ENCODE results near the gene RTTN.
"Not testable (repeated sequence)": the region's sequence is repeated elsewhere in the genome, so short reads cannot be mapped to it uniquely, and the experiment has no call there.

Gene RTTN

GRCh38 chr18:70205421-70206397, at the start of gene RTTN:
TSS of gene RTTN (minus strand) at chr18:70205687. CDS start at chr18:70205658, 29 bp downstream.
- DNase-seq = peak; percentile 95

DNA sequence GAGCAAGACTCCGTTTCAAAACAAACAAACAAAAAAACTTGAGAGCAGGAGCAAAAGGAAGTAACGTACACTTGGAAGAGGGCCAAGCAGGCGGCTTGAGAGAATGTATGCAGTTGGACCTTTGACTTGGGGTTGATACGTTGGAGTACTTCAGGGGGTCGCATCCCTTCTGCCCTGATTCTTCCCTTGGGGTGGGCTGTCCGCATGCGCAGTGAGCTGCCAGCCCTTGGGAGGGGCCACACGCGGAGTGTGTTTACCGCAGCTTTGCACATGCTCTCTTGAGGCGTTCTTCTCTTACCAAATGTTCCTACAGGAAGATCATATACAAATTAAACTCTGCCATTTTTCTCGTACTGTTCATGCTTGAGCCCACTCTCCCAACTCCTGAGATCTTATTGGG, 45.3 kb upstream of the RTTN start:
- no peak for DNase-seq

DNA sequence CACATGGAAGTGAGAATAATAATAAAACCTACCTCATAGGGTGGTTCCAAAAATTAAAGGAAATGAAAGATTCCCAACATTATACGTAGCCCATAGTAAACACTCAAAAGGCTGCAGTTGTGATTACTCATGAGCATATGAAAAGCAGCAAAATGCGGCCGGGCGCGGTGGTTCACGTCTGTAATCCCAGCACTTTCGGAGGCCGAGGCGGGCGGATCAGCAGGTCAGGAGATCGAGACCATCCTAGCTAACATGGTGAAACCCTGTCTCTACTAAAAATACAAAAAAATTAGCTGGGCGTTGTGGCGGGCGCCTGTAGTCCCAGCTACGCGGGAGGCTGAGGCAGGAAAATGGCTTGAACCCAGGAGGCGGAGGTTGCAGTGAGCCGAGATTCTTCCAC, 44.4 kb upstream of the RTTN start:
- not testable (repeated sequence) for DNase-seq

GRCh38 chr18:70249118-70249517, 43.6 kb upstream of the RTTN start:
- DNase-seq = no peak

- no peak for DNase-seq
Measured at GRCh38 chr18:70246061-70246466, 40.6 kb upstream of the RTTN start.

DNA sequence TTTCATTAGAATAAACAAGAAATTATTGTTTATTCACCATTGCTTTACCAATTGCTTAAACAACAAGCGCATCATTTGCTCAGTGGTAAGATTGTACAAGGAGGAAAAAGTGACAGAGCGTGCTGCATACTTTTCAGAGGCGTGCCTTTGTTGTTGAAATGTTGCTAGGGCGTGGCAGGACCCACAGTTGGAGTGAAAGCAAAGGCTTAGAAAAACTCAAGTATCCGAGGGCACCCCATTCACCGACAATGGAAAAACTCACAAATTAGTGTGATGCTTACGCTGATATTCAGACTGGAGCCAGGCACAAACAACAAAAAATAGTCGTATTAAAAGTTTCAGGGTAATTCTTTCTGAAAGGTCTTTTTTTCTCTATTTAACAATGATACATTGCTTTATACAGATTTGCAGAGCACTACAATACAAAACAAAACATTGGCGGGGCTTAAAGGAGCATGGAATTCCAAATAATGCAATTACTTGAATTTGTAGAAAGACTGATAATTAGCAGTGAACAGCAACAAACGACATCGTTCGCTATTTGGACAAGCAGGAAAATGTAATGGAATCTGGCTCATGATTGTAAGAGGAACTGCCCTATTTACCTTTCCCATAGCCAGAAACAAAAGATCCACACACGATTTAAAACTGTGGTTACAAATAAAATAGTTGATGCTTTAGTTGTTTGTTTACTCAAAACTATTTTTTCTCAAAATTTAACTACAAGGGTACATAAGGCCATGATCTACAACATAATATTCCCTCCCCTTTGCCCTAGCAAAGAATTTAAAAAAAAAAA, 37.8 kb upstream of the RTTN start:
- no peak for DNase-seq

- DNase-seq = not testable (repeated sequence)
Measured at GRCh38 chr18:70236921-70237320, 31.4 kb upstream of the RTTN start.

- no peak for DNase-seq
Measured at GRCh38 chr18:70235478-70235877, 30.0 kb upstream of the RTTN start.

- DNase-seq = no peak
Measured at GRCh38 chr18:70234667-70235459, 29.4 kb upstream of the RTTN start.

GRCh38 chr18:70233974-70234373, 28.5 kb upstream of the RTTN start:
- no peak for DNase-seq

- no peak for DNase-seq
Measured at GRCh38 chr18:70232261-70232660, 26.8 kb upstream of the RTTN start.

DNA sequence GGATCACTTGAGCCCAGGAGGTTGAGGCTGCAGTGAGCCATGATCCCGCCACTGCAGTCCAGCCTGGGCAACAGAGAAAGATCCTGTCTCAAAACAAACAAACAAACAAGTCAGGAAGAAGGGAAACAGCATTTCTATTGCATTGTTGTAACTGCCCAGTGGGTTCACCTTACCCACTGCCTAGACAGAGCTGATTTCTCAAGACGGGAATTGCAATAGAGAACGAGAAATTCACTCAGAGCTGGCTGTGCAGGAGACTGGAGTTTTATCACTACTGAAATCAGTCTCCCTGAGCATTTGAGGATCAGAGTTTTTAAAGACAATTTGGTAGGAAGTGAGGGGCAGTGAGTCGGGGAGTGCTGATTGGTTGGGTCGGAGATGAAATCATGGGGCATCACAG, 24.2 kb upstream of the RTTN start:
- no peak for DNase-seq

DNA sequence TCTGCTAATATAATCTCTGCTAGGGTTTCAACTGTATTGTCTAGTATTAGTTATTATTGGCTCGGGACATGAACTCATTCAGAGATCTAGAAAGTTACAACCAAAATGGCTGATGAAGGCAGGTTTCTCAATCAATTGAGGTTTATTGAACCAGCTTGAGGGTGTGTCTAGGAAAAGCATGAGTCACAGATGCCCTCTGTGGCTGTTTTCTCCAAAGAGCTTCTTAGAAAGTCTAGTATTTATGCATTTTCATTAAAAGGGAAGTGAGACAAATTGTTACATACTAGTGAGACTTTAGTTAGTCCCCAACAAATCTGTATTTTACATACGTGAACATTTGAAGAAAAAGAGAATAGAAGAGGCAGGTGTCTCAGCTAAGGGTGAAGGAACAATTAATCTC, 23.0 kb upstream of the RTTN start:
- DNase-seq = no peak

- no peak for DNase-seq
Measured at GRCh38 chr18:70227438-70227837, 22.0 kb upstream of the RTTN start.

DNA sequence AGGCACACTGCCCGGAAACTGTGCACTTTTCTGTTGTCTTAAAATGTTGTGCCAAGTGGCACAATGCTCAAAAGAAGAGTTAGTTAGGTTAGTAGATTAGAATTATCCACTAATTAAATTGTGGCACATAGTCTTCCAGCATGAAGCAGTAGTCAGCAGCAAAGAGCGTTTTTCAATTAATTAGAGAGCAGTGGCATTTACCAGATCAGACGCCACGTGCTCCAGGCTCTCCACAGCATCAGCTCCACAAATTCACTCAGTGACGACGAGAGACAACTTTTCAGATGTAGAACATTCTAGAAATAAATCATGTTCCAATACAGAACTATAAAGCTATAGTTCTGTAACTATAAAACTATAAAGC, 16.4 kb upstream of the RTTN start:
- DNase-seq = no peak

DNA sequence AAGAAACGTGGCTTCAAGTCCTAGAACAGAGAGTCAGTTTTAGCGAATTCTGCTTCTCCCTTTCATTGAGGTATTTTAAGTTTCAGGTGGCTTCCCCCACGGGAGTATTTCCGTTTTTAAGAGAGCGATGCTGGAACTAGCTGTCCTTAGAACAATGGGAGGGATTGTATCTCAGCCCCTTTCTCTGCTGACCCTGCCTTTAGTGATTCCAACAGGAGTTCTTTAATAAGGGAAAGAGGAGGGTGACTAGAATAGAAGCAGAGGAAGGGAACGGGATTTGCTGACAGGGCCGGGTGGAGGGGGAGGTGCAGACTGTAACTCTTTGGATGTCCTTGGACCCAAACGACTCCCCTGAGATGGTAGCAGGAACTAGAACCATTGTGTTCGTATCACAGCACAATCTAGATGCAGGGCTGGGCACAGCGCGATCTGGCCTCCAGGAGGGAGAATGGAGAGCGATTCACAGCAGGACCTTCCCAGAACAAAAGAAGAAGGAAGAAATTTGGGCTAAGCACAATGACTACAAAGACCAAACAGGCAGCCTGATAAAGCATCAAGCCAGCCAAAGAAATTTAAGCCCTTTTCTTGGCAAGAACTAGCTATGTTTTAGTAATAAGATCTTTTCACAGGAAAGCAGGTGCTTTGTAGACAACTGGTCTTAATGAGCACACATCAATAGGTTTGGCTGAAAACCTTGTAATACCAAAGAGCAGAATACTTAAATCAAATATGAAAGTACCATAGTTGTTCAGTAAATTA, 15.8 kb upstream of the RTTN start:
- no peak for DNase-seq

- DNase-seq = no peak
Measured at GRCh38 chr18:70220628-70221027, 15.1 kb upstream of the RTTN start.

DNA sequence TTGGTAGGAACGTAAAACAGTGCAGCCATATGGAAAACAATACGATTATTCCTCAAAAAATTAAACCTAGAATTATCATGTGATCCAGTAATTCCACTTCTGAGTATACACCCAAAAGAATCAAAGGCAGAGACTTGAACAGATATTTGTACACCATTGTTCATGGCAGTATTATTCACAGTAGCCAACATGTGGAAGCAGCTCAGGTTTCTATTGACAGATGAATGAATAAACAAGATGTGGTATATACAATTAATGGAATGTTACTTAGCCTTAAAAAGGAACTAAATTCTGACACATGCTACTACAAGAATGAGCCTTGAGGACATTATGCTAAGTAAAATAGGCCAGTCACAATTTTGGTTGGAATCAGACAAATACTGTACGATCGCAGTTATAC, 14.2 kb upstream of the RTTN start:
- no peak for DNase-seq

GRCh38 chr18:70216788-70217187, 11.3 kb upstream of the RTTN start:
- no peak for DNase-seq

GRCh38 chr18:70207181-70207580, 1.7 kb upstream of the RTTN start:
- no peak for DNase-seq

DNA sequence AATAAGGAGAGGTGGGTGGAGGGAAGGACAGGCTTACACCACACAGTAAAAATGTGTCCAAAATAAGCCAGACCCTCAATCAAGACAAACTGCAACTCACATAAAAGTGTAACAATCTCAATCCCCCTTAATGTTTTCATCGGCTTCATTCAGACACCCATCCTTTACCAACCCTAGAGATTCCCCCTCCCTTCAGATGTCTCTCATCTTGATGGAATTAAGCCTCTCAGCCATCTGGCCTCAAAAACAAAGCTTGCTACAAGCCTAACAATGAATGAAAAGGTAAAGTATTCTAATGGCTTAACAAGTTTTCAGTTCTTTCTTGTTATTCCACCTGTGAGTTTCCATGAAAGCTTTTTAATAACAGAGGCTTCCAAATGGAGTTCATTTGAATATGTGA, 5.2 kb downstream of the RTTN start:
- DNase-seq = no peak

- no peak for DNase-seq
Measured at GRCh38 chr18:70197844-70198243, 7.6 kb downstream of the RTTN start.
